HG03442 (cell line): ENCODE data around the gene RNF20.
"Not testable (repeated sequence)": the region's sequence is repeated elsewhere in the genome, so short reads cannot be mapped to it uniquely, and the experiment has no call there.

Experiments used
- ATAC-seq: cut with Tn5 transposase; IDR thresholded peaks from one replicate; pipeline ENCODE4 v1.9.1; 2021; ENCODE audit warnings: mild to moderate bottlenecking, moderate library complexity; ENCODE audit not compliant: unreplicated experiment

RNF20 gene

GRCh38 chr9:101536351-101536750 is 2.7 kb downstream of the RNF20 start:
- no peak for ATAC-seq

DNA sequence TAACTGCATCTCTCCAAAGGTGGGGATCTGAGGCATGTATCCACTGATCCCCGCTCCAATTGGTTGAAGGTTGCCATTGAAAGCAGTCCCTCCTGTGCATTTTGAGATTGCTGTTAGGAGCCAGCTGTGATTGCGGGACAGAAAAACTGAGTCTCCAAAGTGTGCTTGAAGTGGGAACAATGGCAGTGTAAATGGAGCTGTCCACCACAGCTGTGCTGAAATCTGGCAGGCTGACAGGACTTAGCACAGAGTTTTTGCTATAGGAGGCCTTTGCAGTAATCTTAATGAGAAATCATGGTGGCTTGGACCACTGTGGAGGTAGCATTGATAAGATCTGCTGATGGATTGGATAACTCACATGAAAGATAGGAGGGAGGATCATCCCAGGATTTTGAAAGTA is 3.3 kb downstream of the RNF20 start:
- ATAC-seq: no peak

DNA sequence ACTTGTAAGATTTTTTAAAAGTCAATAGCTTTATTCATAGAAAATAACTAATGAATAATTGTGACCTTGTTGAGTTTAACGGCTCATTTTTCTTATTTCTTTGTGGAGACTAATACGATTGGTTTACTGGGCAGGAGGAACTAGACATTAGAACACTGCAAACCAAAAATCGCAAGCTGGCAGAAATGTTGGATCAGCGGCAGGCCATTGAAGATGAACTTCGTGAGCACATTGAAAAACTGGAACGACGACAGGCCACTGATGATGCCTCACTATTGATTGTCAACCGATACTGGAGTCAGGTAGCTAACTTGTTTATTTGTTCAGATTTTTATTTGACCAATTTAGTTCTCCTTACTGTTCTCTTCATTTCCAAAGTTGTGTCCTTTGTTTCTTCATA is 6.4 kb downstream of the RNF20 start:
- ATAC-seq: no peak

DNA sequence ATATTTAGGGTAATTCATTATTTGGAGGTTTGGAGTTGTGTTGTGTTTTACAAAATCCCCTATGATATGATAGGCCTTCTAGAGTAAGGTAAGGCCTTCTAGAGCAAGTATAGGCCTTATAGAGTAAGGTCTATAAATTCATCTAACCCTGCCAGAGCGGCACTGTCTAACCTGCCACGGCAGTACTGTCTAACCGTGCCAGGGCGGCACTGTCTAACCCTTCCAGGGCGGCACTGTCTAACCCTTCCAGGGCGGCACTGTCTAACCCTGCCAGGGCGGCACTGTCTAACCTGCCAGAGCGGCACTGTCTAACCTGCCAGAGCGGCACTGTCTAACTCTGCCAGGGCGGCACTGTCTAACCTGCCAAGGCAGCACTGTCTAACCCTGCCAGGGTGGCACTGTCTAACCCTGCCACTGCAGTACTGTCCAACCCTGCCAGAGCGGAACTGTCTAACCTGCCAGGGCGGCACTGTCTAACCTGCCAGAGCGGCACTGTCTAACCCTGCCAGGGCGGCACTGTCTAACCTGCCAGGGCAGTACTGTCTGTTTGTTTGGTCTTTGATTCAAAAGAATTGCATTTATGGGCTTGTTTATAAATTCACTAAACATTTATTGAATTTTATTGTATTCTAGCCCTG is 9.6 kb downstream of the RNF20 start:
- ATAC-seq: no peak

- ATAC-seq: not testable (repeated sequence)
Observed at GRCh38 chr9:101549472-101550098, 15.9 kb downstream of the RNF20 start.

- no peak for ATAC-seq
Observed at GRCh38 chr9:101561740-101562139, 28.1 kb downstream of the RNF20 start.

- ATAC-seq: no peak
Observed at GRCh38 chr9:101562966-101563365, 29.3 kb downstream of the RNF20 start.

DNA sequence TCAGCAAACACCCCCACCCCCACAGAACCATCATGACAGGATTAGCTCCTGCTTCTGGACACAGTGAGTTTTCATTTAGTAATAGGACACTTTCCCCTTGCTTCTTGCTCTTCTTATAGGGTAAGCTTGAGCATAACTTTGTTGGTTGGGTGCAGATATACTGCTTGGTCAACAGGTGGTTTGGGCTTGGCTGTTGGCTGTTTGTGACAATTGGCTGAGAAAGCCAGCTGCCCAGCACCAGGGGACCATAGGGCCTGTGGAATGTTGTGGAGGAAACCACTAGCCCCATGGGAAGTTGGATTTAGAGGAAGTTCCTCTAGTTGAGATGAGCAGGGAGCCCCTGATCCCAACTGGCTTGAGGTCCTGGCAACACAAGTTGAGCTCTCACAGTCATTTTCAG is 30.6 kb downstream of the RNF20 start:
- no peak for ATAC-seq

DNA sequence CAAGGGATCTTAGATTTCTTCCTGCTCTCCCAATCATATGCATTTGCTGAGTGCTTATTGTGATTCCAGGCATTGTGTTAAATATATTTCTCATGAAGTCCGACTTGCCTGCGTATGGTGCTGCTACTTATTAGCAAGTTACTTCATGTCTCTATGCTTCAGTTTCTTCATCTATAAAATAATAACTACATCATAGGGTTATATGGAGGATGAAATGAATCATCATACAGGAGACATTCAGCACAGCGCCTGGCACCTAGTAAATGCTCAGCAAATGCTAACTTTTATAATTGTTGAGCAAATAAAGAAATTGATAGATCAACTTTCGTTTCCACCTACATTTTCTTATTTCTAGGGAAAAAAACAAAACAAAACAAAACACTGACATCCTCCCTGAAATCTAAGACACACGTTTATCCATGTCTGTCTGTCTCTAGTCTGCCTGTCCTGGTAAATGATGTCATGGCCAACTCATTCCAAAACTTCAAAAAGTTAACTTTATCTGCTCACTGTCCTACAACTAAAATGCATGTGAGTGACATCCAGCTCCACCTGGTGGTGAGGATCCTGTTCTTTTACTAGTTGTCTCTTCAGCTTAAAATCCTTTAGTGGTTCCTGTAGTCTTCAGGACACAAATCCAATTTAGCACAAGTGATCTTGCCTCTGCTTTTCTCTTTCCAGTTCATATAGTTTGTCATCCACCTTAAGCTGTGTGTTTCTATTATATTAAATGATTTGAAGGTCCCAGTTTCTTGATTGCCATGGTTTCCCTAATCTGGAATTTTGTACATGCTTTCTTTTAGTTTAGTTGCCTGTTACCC is 33.5 kb downstream of the RNF20 start:
- peak; percentile 71 for ATAC-seq

GRCh38 chr9:101567725-101568350 is 34.2 kb downstream of the RNF20 start:
- ATAC-seq: no peak

DNA sequence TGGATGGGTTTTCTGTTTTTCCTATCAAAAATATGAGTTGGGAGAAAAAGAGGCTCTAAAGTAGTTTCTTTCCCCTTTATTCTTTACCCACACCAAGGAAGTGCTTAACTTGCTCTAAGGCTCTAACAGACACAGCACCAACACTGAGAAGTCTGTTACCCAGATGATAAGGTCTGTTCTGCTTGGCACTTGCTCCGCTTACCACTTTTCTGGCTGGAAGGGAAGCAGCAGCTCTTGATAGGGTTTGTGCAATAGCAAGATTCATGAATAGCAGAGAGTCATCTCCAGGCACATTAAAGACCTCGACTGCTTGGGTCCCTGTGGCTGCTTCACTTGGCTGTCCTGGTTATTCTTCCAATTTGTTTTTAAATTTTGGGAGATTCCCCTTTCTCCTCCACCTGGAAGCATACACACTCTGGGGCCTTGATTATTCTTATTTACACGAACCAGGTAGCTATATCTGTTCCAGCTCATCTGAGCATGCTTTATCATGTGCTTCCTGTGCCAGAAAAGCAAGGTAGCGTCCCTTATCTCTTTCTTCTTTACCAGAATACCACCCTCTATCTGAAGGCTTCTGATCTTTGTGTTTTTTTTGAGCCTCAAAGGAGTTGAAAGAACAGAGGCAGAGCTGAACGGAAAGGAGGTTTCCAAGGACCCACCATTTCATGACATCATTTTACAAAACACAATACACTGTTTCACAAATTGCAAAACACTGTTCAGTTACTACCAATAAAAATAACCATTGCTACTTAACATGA is 36.3 kb downstream of the RNF20 start:
- no peak for ATAC-seq

- ATAC-seq: no peak
Observed at GRCh38 chr9:101571114-101571513, 37.5 kb downstream of the RNF20 start.

DNA sequence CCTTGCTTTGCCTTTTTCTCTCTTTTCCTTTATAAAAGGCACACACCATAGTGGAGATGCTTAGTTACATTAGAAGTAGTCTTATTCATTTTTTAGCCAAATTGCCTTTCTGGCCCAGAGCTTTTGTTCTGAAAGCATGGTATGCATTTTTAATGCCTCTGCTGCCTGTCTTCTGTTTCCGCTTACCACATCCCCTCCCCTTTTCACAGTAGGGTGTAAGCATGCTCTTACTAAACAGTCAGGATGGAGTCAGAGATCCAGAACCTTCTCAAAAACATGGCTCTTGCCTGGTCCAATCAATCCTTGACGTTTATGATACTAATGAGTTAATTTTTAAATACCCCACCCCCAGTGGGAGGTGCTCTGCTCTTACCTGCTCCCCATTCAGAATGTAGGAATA is 38.7 kb downstream of the RNF20 start:
- ATAC-seq: no peak

DNA sequence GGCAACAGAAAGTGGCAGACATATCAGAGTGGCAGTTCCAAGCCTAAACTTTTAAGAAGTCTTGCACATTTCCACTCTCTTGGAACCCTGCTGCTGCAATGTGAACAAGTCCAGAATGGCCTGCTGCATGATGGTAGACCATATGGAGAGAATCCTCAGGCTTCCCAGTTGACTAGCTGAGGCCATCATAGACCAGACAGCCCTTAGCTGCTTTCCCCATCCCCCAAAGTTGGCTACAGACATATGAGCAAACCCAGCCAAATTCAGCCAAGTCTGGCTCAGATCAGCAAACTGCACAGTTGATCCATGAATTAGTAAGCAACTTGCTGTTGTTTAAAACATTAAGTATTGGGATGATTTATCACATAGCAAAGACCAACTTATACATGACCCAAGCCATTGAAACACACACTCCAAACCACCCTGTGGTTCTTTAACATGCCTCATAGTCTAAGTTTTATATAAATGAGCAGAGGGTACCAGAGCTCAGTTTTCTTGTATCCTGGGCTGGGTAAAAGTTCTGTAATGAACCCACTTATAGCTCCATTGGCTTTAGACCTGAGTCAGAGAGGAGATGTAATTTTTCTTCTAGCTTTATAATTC is 41.2 kb downstream of the RNF20 start:
- ATAC-seq: no peak

- ATAC-seq: peak; percentile 78
Observed at GRCh38 chr9:101578378-101578777, 44.7 kb downstream of the RNF20 start.

DNA sequence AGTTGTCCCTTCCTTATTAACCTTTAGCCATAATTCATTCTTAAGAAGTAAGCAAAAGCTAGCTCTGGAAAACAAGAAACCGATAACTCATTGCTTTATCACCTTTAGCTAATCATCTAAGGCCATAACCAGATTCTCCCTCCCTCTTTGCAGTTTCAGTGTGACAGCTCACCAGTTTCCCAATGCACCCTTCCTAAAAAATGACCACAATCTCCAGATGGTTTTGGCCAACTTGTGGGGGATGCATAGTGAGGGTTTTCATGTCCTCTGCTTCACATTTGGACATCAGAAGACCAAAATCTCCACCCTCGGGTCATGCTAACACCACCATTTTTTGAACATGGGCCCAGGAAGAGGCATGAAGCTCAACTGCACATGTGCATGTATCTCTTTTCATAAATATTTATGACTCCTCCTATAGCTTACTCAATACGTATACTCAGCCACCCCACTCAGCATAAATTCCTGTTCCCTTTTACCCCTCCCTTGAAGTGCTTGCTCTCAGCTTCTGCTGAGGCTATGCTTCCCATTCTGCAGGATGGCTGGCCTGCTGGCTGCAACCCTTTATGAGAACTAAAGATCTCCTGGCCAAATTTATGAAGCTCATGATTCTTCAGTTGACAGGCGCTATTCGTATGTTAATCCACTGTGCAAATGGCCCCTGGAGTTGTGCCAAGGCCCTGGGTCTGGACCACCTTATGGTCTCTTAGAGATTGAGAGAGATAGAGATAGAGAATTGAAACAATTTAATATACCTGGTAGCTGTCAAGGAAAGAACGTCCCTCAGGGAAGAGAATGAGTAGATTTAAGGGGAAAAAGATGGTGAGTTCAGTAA is 46.3 kb downstream of the RNF20 start:
- ATAC-seq: no peak

DNA sequence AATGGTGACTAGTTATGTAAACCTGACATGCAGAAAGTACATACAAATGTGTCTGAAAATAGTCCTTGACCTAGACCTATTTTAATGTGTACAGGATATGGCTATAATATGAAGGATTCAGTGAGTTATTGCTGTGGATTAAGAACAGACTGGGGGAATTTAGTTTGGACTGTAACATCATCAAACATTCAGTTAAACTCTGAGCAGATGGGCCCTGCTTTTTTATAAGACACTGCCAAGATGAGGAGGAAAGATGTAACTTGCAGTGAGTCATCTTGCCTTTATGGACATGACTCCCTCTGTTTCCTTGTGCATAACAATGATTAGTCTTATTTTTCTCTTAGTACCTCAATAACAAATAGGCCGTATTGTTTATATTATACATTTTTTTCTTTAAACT is 48.9 kb downstream of the RNF20 start:
- ATAC-seq: no peak

DNA sequence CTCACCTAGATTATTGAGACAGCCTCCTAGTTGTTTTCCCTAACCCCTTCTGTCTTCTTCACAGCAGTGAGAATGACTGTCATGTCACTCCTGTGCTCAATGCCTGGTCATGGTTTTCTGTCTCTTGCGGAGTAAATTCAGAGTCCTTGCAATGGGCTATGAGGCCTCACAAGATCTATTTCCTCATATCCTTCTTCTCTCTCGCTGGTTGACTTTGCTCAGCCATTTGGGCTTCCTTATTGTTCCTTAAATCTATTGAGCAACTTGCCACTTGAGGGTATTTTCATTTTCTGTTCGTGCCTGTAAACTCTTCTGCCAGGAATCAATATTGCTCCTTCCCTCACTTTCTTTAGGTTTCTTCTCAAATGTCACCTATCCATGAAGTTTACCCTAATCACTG is 52.1 kb downstream of the RNF20 start:
- ATAC-seq: no peak

GRCh38 chr9:101586651-101587050 is 53.0 kb downstream of the RNF20 start:
- peak; percentile 90 for ATAC-seq
